Heart right ventricle (tissue), 16 donors: ENCODE data around the gene CCDC194. TPM values are rescaled to one million over a fixed set of nuclear protein-coding genes. Genes with fewer than 3 reads are reported as not detected.

Experiments used
- ATAC-seq, 8 donors: fragments of 200-7000 bp; cut with Tn5 transposase; one replicate each; pipeline ENCODE4 v1.9.1; 2020; ENCODE audit warnings: mild to moderate bottlenecking in 8 of 8, moderate library complexity in 8 of 8, moderate number of reproducible peaks in 1 of 8
- DNase-seq, 2 donors: peaks; one replicate each; pipeline ENCODE4 v3.0.0-alpha.2; 2020
- H3K27ac ChIP-seq, 10 donors: fragments of 200-600 bp; sonication (generic) in 2 of 10; one replicate each; pipeline versions ENCODE4 v1.5.0 to v1.8.0; 2020 to 2022; ENCODE audit warnings: mild to moderate bottlenecking in 3 of 10
- H3K27me3 ChIP-seq, 7 donors: fragments of 200-600 bp; one replicate each; pipeline ENCODE4 v1.8.0; 2021 to 2022; ENCODE audit warnings: mild to moderate bottlenecking in 2 of 7
- H3K36me3 ChIP-seq, 9 donors: fragments of 200-600 bp; sonication (generic) in 1 of 9; one replicate each; pipeline versions ENCODE4 v1.5.0 to v1.8.0; 2020 to 2022; ENCODE audit warnings: mild to moderate bottlenecking in 2 of 9
- H3K4me1 ChIP-seq, 9 donors: fragments of 200-600 bp; sonication (generic) in 1 of 9; one replicate each; pipeline versions ENCODE4 v1.5.0 to v1.8.0; 2020 to 2022; ENCODE audit warnings: mild to moderate bottlenecking in 4 of 9
- H3K4me3 ChIP-seq, 10 donors: fragments of 200-600 bp; sonication (generic) in 2 of 10; one replicate each; pipeline versions ENCODE4 v1.5.0 to v1.8.0; 2020 to 2022; ENCODE audit warnings: mild to moderate bottlenecking in 7 of 10, moderate library complexity in 2 of 10
- H3K9me3 ChIP-seq, 11 donors: fragments of 200-600 bp in 10 of 11; sonication (generic) in 2 of 11; one replicate each; pipeline versions ENCODE4 v1.5.0 to v1.8.0; 2013 to 2022; ENCODE audit warnings: mild to moderate bottlenecking in 2 of 11, control low read depth in 1 of 11, moderate library complexity in 1 of 11
- WGBS, 2 donors: extraction: QIAGEN DNeasy Blood & Tissue Kit; methylation state at CpG; one replicate each; pipeline ENCODE4 v1.1.7; 2013; ENCODE audit warnings: inconsistent platforms in 1 of 2; 5-methylcytosine and 5-hydroxymethylcytosine counted together
- intact Hi-C, 10 donors: fragments of 100-400 bp; cut with DNase I; formaldehyde crosslinking; loops; one replicate each; pipeline versions ENCODE4 v1.11.1 to v1.14.2; 2022
- polyA plus RNA-seq, 2 donors: library from polyadenylated mRNA; stranded (reverse); fragments of 200-250 nt; gene quantifications; one replicate each; pipeline ENCODE4 v1.2.3, GENCODE V29; 2013
- total RNA-seq, 10 donors: library from RNA; stranded (reverse); fragmentation: NEBNext Ultra II Directional in 3 of 10; extraction: Animal tissue kit (Norgen Biotek cat#: 25700) in 3 of 10; gene quantifications; one replicate each; pipeline versions ENCODE4 v1.2.1 to v1.2.4, GENCODE V29; 2021 to 2023
- TF ChIP-seq, protein P1 (sequence below), 9 donors: fragments of 200-600 bp; sonication (generic) in 2 of 9; IDR thresholded peaks; one replicate each; pipeline versions ENCODE4 v1.5.0 to v1.8.0; 2021 to 2022; ENCODE audit warnings: antibody characterized with exemption in 9 of 9, mild to moderate bottlenecking in 5 of 9, moderate library complexity in 1 of 9
- donor health status: Arrhythmogenic right ventricular cardiomyopathy.
- donor health status: ischemic (EF 13 %, LVEDD 7.1; RV severe dilation, severe dysfunction).
- donor health status: healthy with polysubstance abuse.
- donor health status: DM: no; HTN: yes; CAD: no.
- donor health status: DM: no; HTN: no; CAD: no.
- donor health status: ischemic (EF 25% LVEDD 6.9; RV normal size, moderate dysfunction).
- donor health status: ischemic (EF 25% LVEDD 5.7; RV mildly dilated, moderate dysfunction).
- donor health status: healthy.
- donor health status: DM: yes; HTN: yes; CAD: no.
- donor health status: Ischemic cardiomyopathy.
- donor health status: ischemic (EF 35%, LVEDD 5.7; RV mildly dilated, moderate dysfunction).
- donor health status: nonischemic (EF 11% LVEDD 7.7; RV severe dilation, severe dysfunction).
- donor health status: DM: yes; HTN: yes; CAD: no.
- donor health status: PGD.
- donor health status: ischemic (EF 29% LVEDD 5.4; RV normal size, mild dysfunction).
- donor health status: nonischemic (EF 23%, LVEDD 6.1; RV moderate dilation, normal function).

Gene CCDC194
- total and polyA plus RNA-seq, 12 donors: 0.44 to 1.0 (median 0.51) TPM; not detected in 8

DNA sequence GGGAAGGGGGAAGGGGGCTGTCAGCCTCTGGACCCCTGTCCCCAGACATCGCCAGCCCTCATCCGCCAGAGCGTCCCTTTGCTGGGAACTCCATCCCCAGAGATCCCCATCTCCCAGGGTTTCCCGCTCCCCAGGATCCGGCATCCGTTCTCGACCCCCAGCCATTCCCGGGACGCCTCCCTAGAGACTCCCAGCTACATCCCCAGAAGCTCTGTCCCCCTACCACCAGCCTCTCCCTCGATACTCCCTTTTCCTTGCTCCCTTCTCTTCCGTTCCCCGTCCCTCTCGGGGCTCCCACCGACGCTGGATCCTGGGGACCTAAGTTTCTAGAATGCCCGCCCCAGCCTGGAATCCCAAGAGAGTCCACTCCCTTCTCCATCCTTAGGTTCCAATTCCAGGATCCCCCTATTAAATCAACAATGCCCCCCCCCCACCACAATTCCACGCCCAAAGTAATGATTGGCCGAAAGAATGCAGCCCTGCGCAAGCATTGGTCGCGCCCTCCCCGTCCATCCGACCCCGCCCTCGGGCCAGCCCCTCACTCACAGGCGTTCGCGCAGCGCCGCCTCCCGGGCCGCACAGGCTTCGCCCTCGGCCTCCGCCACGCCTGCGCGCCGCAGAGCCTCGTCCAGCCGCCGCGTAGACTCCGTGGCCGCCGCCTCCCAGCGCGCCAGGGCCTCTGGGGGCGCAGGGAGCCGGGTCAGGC lies 3.2 kb downstream of the CCDC194 start:
- TF ChIP-seq, protein P1, sequence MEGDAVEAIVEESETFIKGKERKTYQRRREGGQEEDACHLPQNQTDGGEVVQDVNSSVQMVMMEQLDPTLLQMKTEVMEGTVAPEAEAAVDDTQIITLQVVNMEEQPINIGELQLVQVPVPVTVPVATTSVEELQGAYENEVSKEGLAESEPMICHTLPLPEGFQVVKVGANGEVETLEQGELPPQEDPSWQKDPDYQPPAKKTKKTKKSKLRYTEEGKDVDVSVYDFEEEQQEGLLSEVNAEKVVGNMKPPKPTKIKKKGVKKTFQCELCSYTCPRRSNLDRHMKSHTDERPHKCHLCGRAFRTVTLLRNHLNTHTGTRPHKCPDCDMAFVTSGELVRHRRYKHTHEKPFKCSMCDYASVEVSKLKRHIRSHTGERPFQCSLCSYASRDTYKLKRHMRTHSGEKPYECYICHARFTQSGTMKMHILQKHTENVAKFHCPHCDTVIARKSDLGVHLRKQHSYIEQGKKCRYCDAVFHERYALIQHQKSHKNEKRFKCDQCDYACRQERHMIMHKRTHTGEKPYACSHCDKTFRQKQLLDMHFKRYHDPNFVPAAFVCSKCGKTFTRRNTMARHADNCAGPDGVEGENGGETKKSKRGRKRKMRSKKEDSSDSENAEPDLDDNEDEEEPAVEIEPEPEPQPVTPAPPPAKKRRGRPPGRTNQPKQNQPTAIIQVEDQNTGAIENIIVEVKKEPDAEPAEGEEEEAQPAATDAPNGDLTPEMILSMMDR (IDR thresholded peaks at IDR 0.05): peak; percentile 50 to 87 (median 80)
- Histone ChIP-seq H3K36me3 (no peaks in the 10 kb centered on the region), H3K4me1 (peaks cover 0 to 40% (median 23%) of the 10 kb centered on the region in 9 donors), H3K27ac (peak overlapping the region in 6 of 10 donors; percentile 5 to 35 (median 29)), H3K9me3 (peaks cover 0 to 12% (median 0%) of the 10 kb centered on the region in 11 donors), H3K4me3 (peak overlapping the region; percentile 21 to 58 (median 52)), H3K27me3 (peaks cover 0 to 50% (median 15%) of the 10 kb centered on the region in 7 donors)
- ATAC-seq (peak; percentile 96 to 99 (median 98)), DNase-seq (peak; percentile 93 to 94)
- intact Hi-C loops: loop anchor here in 5 of 10 donors (1.0 to 10.0 kb wide), 4 partner anchors 28 to 99 kb away; partner anchors contain the start of gene NXNL1 (in 1 of the 5)
- WGBS, 2 donors: 1% methylated on average over 50 of the region's 50 CpGs

DNA sequence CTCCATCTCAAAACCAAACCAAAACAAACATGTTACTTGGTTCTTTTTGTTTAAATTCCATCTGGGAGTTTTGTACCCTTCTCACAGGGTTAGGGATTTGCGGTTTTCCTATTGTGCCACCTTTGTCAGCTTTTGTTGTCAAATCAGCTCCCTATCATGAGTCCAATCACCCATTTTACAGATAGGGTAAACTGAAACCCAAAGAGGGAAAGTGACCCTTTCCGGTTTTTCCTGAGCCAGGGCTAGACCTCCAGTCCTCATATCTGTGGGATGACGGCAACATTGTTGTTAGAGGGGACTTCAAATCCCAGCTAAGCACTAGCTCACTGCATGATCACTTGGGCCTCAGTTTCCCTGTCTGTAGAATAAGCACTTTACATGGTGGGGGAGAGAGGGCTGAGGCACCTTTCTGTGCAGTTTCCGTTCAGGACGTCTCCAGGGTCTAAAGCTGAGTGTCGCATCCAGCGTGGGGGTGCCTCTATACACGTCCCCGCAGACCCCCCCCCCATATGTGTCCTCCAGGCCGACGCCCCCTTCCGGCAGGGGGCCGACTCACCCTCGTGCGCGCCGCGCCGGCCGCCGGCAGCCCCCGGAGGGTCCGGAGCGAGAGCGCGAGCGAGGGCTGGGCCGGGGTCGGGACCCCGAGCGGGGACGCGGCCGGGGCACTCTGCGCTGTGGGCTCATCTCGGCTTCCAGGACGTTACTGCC lies 3.9 kb downstream of the CCDC194 start:
- H3K27me3 ChIP-seq: peaks cover 0 to 50% (median 15%) of the 10 kb centered on the region in 7 donors
- intact Hi-C loops: loop anchor here in 8 of 10 donors (5.0 to 10.0 kb wide), 4 partner anchors 75 to 98 kb away; partner anchors contain the start of gene NXNL1 (in 1 of the 8)
- peak in 2 of 8 donors; percentile 2 for ATAC-seq
- H3K9me3 ChIP-seq: peaks cover 0 to 12% (median 0%) of the 10 kb centered on the region in 11 donors
- no peaks in the 10 kb centered on the region for H3K36me3 ChIP-seq
- peaks cover 0 to 42% (median 26%) of the 10 kb centered on the region in 9 donors for H3K4me1 ChIP-seq
- peak overlapping the region in 9 of 10 donors; percentile 21 to 58 (median 52) for H3K4me3 ChIP-seq
- WGBS, 2 donors: 6 to 10% methylated on average over 32 to 37 of the region's 37 CpGs
- no peak for DNase-seq
- TF ChIP-seq, protein P1 (IDR thresholded peaks at IDR 0.05): peak in 1 of 9 donors; percentile 10
- peak overlapping the region in 5 of 10 donors; percentile 5 to 35 (median 28) for H3K27ac ChIP-seq

DNA sequence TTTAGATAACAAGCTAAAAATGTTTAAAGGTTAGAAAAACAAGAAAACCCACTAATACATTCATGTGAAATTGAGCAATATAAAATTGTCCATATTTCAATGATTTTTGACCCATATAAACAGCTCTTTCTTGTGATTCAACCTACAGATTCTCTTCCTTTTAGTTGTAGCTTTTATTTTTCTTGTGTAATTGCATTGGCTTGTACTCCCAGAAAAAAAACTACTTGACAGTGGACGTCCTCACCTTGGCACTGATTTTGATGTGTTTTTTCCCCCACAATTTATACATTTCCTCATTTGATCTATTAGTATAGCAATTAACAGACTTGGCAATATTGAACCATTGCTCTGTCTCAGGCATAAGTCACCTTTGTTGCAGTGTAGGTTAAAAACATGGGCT lies 4.7 kb downstream of the CCDC194 start:
- H3K27me3 ChIP-seq: peaks cover 0 to 42% (median 11%) of the 10 kb centered on the region in 7 donors
- no peak for ATAC-seq
- WGBS, 2 donors: 55 to 67% methylated on average over 1 of the region's 1 CpG
- H3K4me1 ChIP-seq: peaks cover 0 to 33% (median 20%) of the 10 kb centered on the region in 9 donors
- intact Hi-C loops: loop anchor here in 5 of 10 donors (5.0 to 10.0 kb wide), 2 partner anchors 94 to 97 kb away; no protein-coding TSS in a partner anchor
- no peak overlapping the region for H3K27ac ChIP-seq
- TF ChIP-seq, protein P1 (IDR thresholded peaks at IDR 0.05): no peak
- no peaks in the 10 kb centered on the region for H3K36me3 ChIP-seq
- peaks cover 0 to 12% (median 0%) of the 10 kb centered on the region in 11 donors for H3K9me3 ChIP-seq
- H3K4me3 ChIP-seq: no peak overlapping the region
- no peak for DNase-seq
